ENCODE data around the gene HAUS8. TPM values are rescaled to one million over a fixed set of nuclear protein-coding genes. Genes with fewer than 3 reads are reported as not detected.

The HAUS8 gene, protein sequence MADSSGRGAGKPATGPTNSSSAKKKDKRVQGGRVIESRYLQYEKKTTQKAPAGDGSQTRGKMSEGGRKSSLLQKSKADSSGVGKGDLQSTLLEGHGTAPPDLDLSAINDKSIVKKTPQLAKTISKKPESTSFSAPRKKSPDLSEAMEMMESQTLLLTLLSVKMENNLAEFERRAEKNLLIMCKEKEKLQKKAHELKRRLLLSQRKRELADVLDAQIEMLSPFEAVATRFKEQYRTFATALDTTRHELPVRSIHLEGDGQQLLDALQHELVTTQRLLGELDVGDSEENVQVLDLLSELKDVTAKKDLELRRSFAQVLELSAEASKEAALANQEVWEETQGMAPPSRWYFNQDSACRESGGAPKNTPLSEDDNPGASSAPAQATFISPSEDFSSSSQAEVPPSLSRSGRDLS
- total RNA-seq, result 7.3 and 13.4 TPM in 2 replicates

DNA sequence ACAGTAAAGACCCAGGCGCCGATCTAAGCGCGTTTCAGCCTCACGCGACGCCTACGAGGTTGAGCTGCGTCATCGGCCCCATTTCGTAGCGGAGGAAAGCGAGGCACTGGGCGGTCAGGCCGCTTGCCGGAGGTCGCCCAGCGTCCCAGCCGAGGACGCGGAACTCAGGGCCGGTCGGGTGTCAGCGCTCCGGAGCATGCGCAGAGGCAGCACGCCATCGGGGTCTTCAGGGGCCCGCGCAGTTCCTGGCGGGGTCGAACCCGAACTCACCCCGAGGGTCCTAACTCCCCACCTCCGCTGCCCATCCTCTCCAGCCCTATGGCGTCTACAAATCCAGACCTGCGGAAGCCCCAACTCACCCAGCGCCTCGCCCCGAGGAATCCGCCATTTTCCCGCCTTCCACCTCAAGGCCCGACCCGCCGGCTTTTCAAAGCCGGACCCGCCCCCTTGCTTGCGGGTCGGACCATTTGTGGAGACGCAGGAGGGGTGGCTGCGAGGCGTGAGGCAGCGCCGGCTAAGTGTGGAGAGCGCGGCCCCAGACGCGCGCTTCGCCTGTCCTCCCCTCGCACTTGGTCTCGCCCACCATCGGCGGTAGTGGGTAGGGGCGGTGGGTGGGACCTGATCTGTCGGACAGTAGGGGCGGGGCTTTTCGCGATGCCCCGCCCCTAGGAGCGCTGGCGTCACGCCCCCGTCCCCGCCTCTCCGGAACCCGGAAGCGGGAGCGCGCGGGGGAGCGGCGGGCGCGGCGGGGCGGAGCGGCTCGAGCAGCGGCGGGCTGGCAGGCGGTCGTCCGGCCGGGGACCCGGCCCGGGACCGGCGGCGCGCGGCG, at the start of gene HAUS8, which contains the start of gene MYO9B:
HAUS8 (minus strand) TSS at position 418 of the 829 bp plus-strand sequence; CDS start at position 388, 30 bp downstream.
MYO9B (plus strand) TSS at position 743 of the 829 bp plus-strand sequence. CDS start 25,941 bp downstream, outside the sequence.

DNA sequence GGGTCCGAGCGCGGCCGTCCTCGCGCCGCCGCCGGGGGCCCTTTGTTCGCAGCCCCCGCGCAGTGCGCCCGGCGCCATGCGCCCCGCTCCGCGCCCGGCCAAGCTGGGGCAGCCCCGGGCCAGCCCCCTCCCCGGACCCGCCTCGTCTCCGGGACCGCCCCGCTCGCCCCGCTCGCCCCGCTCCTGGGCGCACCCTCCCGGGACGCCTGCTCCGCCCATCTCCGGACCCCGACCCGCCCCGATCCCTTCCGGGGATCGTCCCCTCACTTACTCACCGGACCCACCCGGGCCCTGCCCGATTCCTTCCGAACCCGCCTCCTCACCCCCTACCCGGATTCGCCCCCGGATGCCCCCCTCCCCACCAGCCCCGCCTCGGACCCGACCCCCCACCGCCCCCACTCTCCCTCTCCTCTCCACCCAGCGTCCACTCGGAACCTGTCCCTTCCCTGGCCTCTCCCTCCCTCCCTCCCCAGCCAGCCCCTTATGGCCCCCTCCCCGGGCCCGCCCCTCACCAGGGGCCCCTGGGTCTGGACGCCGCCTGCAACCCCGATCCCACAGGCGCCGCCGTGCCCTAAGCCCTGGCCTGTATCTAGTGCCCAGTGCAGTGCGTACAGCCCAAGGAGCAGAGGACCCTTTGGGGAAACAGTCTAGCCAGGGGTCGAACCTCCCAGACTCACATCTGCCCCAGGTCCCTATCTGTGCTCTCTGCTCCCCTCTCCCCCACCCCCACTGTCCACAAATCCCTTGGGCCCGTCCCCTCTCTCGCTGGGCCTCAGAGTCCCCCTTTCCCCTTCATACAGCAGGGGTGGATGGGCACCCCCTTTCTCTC, 48.3 kb downstream of the HAUS8 start, which contains the start of gene CPAMD8:
CPAMD8 (minus strand) TSS at position 105 of the 829 bp plus-strand sequence. CDS start 168 bp downstream, outside the sequence.

Other genes starting within 250 kb of the HAUS8 start
- 16.8 and 27.2 TPM in 2 replicates for gene SIN3B, start 246.1 kb downstream of the HAUS8 start, total RNA-seq
- 2.7 TPM in 1 of 2 replicates, not detected in the other for gene F2RL3, start 186.5 kb downstream of the HAUS8 start, total RNA-seq
- gene CPAMD8, start 48.6 kb downstream of the HAUS8 start, total RNA-seq, result 0.88 and 0.91 TPM in 2 replicates
- gene MYO9B, start 325 bp upstream of the HAUS8 start, total RNA-seq, result 40.6 and 51.3 TPM in 2 replicates
- 28.7 and 43.4 TPM in 2 replicates for gene USE1, start 139.9 kb upstream of the HAUS8 start, total RNA-seq
- gene OCEL1, start 150.8 kb upstream of the HAUS8 start, total RNA-seq, result 20.2 and 28.4 TPM in 2 replicates
- gene NR2F6, start 170.5 kb upstream of the HAUS8 start, total RNA-seq, result 76.9 and 86.4 TPM in 2 replicates
- 0.26 TPM in 1 of 2 replicates, not detected in the other for gene USHBP1, start 189.3 kb upstream of the HAUS8 start, total RNA-seq
- gene BABAM1, start 192.0 kb upstream of the HAUS8 start, total RNA-seq, result 70.1 and 93.5 TPM in 2 replicates
- 0.39 and 0.96 TPM in 2 replicates for gene ANKLE1, start 206.4 kb upstream of the HAUS8 start, total RNA-seq
- gene ABHD8, start 228.0 kb upstream of the HAUS8 start, total RNA-seq, result 16.2 and 40.7 TPM in 2 replicates
- 48.2 and 57.6 TPM in 2 replicates for gene MRPL34, start 230.4 kb upstream of the HAUS8 start, total RNA-seq
- gene DDA1, start 234.1 kb upstream of the HAUS8 start, total RNA-seq, result 18.8 and 22.9 TPM in 2 replicates

Measured in epithelial cell of alveolus of lung (primary cell).